Uterus (tissue), 4 donors: Measurements from ENCODE around the gene UBAP1L. TPM values are rescaled to one million over a fixed set of nuclear protein-coding genes. Genes with fewer than 3 reads are reported as not detected.

Experiments
- DNase-seq, 2 donors: peaks; one replicate each; pipeline ENCODE4 v3.0.0-alpha.2; 2019 to 2020
- H3K27ac ChIP-seq, 2 donors: fragments of 200-600 bp; sonication (generic); 1 replicate in 1 of 2; 2 replicates in 1 of 2; pipeline ENCODE4 v1.5.1; 2016 to 2018
- H3K27me3 ChIP-seq, 2 donors: fragments of 200-600 bp; sonication (generic); one replicate each; pipeline ENCODE4 v1.5.1; 2018 to 2019; ENCODE audit warnings: control low read depth in 1 of 2
- H3K36me3 ChIP-seq, 2 donors: fragments of 200-600 bp; sonication (generic); one replicate each; pipeline ENCODE4 v1.5.1; 2019; ENCODE audit warnings: control low read depth in 1 of 2
- H3K4me1 ChIP-seq, 2 donors: fragments of 200-600 bp; sonication (generic); one replicate each; pipeline ENCODE4 v1.5.1; 2018 to 2019; ENCODE audit warnings: control low read depth in 1 of 2
- H3K4me3 ChIP-seq, 2 donors: fragments of 200-600 bp; sonication (generic); 1 replicate in 1 of 2; 2 replicates in 1 of 2; pipeline ENCODE4 v1.5.1; 2018 to 2019; ENCODE audit warnings: mild to moderate bottlenecking in 1 of 2
- H3K9me3 ChIP-seq, 2 donors: fragments of 200-600 bp; sonication (generic); one replicate each; pipeline ENCODE4 v1.5.1; 2019; ENCODE audit warnings: control low read depth in 1 of 2
- POLR2A ChIP-seq, 2 donors: fragments of 450-650 bp; IDR thresholded peaks; one replicate each; pipeline ENCODE4 v1.6.1; 2016; ENCODE audit warnings: antibody characterized with exemption in 2 of 2, mild to moderate bottlenecking in 1 of 2, moderate library complexity in 1 of 2
- intact Hi-C: fragments of 100-400 bp; cut with DNase I; formaldehyde crosslinking; loops from one replicate; pipeline ENCODE4 v1.15.1; 2023; ENCODE audit warnings: low total_unique reads
- total RNA-seq, 4 donors: library from RNA; depleted of rRNA in 3 of 4; stranded (reverse); fragments of >200 nt in 3 of 4; gene quantifications; one replicate each; pipeline versions ENCODE4 v1.1.0 to v1.2.4, GENCODE V29; 2014 to 2023
- TF ChIP-seq, protein P1 (sequence below), 4 experiments: fragments of 200-600 bp in 2 of 4; fragments of 450-650 bp in 2 of 4; sonication (generic) in 2 of 4; IDR thresholded peaks; one replicate each; pipeline ENCODE4 v1.5.1; 2016 to 2019; ENCODE audit warnings: antibody characterized with exemption in 4 of 4, mild to moderate bottlenecking in 2 of 4, moderate library complexity in 1 of 4
- donor health status: DM: yes; HTN: yes; CAD: no.

UBAP1L gene
- total RNA-seq, 4 donors from 2014 or later, result 0.77 to 16.0 (median 3.8) TPM

DNA sequence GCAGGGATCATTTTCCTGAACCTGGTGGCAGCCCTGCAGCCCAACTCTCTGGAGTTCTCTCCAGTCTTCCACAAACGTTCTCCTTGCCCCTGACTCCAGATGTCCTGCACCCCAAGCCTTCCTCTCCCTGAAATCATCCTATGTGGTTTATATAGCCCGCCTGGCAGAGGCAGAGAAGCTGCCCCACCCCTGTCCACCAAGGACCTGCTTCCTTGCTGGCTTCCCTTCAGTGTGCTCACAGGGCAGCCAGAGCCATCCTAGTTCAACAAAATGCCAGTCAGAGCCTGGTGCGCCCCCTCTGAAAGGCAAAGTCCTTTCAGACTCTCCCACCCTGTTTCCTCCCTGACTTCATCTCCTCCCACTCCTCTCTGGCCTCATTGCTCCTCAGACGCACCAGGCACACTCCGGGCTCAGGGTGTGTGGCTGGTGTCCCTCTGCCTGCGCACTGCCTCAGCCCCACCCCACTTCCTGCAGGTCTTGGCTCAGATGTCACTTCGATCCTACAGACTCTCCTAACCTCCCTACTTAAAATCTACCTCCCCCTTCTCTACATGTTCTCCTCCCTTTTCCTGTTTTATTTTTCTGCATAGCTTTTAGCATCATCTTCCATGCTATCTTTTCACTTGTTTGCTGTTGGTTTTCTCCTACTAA is 32.6 kb downstream of the UBAP1L start:
- Histone ChIP-seq H3K4me1 (peaks cover 10 to 21% of the 10 kb centered on the region in 2 donors), H3K27me3 (no peaks in the 10 kb centered on the region), H3K9me3 (no peaks in the 10 kb centered on the region), H3K36me3 (no peaks in the 10 kb centered on the region), H3K27ac (peak overlapping the region; percentile 72 to 74), H3K4me3 (no peak overlapping the region)
- TF ChIP-seq POLR2A (IDR thresholded peaks at IDR 0.05), result peak in 1 of 2 donors; percentile 15
- TF ChIP-seq, protein P1, sequence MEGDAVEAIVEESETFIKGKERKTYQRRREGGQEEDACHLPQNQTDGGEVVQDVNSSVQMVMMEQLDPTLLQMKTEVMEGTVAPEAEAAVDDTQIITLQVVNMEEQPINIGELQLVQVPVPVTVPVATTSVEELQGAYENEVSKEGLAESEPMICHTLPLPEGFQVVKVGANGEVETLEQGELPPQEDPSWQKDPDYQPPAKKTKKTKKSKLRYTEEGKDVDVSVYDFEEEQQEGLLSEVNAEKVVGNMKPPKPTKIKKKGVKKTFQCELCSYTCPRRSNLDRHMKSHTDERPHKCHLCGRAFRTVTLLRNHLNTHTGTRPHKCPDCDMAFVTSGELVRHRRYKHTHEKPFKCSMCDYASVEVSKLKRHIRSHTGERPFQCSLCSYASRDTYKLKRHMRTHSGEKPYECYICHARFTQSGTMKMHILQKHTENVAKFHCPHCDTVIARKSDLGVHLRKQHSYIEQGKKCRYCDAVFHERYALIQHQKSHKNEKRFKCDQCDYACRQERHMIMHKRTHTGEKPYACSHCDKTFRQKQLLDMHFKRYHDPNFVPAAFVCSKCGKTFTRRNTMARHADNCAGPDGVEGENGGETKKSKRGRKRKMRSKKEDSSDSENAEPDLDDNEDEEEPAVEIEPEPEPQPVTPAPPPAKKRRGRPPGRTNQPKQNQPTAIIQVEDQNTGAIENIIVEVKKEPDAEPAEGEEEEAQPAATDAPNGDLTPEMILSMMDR (IDR thresholded peaks at IDR 0.05), result no peak
- DNase-seq, result no peak
- intact Hi-C loops, result loop anchor here (10.0 kb wide), 1 partner anchor 48 kb away; no protein-coding TSS in a partner anchor

DNA sequence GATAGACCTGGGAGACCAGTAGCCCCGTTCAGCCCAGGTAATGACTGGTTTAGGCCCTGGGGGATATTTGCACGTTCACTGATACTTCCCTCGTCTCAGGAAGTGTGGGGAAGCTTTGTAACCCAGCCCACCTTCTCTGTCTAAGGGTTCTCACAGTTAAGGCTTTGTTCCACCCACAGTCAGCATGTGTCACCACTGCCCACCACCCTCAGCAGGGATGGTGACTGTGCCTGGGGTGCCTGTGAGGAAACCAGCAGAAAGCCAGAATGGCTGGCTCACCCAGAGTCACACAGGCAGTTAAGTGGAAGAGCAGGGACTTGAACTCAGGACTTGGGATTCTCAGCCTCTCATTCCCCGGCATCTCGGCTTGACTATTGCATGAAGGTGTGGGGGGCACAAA is 33.2 kb downstream of the UBAP1L start:
- Histone ChIP-seq H3K4me3 (no peak overlapping the region), H3K27ac (peak overlapping the region; percentile 72 to 74), H3K36me3 (no peaks in the 10 kb centered on the region), H3K9me3 (no peaks in the 10 kb centered on the region), H3K4me1 (peaks cover 6 to 21% of the 10 kb centered on the region in 2 donors), H3K27me3 (no peaks in the 10 kb centered on the region)
- intact Hi-C loops, result loop anchor here (10.0 kb wide), 1 partner anchor 47 kb away; no protein-coding TSS in a partner anchor
- TF ChIP-seq, protein P1 (IDR thresholded peaks at IDR 0.05), result no peak
- TF ChIP-seq POLR2A (IDR thresholded peaks at IDR 0.05), result no peak
- no peak for DNase-seq

DNA sequence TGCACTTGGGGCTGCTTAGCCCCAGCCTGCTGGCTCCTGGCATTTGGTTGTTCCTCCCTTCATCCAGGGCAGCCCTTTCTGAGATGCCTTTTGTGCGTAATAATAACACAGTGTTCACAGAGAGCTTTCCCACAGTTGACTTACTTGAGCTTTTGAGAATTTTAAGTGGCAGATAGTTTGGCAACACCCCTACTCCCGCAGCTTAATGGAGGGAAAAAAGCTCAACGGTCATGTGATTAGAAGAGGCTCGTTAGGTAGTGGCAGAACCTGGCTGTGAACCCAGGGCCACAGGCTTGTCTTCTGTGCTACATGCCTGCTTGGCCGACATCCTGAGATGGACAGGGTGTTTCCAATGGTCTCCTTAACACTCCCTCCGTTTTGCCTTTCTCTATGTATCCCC is 33.7 kb downstream of the UBAP1L start:
- Histone ChIP-seq H3K36me3 (no peaks in the 10 kb centered on the region), H3K9me3 (no peaks in the 10 kb centered on the region), H3K4me3 (no peak overlapping the region), H3K27me3 (no peaks in the 10 kb centered on the region), H3K27ac (peak overlapping the region; percentile 72 to 74), H3K4me1 (peaks cover 6 to 25% of the 10 kb centered on the region in 2 donors)
- TF ChIP-seq POLR2A (IDR thresholded peaks at IDR 0.05), result no peak
- TF ChIP-seq, protein P1 (IDR thresholded peaks at IDR 0.05), result no peak
- DNase-seq, result no peak
- intact Hi-C loops, result loop anchor here (10.0 kb wide), 1 partner anchor 46 kb away; no protein-coding TSS in a partner anchor

DNA sequence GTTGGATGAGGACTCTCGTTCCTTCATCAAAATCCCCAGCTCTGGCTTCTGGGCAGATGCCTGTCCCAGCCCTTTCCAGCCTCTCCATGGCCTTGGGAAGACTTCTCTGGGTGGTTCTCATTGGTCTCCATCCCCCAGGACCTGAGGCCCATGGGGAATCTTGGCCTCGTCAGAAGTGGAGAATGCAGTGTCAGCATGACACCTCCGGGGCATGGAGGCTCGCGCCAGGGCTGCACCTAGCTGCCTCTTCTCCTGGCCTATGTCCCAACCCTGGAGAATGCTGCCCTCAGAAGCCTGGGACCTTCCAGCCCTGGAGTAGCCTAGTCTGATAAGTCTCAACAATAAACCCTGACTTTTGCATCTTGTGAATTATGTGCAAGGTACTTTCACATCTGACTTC is 35.4 kb downstream of the UBAP1L start:
- Histone ChIP-seq H3K36me3 (no peaks in the 10 kb centered on the region), H3K4me1 (peaks cover 6 to 25% of the 10 kb centered on the region in 2 donors), H3K27me3 (no peaks in the 10 kb centered on the region), H3K4me3 (no peak overlapping the region), H3K9me3 (no peaks in the 10 kb centered on the region), H3K27ac (no peak overlapping the region)
- intact Hi-C loops, result no loop called here
- DNase-seq, result no peak
- no peak for TF ChIP-seq POLR2A (IDR thresholded peaks at IDR 0.05)
- TF ChIP-seq, protein P1 (IDR thresholded peaks at IDR 0.05), result no peak

DNA sequence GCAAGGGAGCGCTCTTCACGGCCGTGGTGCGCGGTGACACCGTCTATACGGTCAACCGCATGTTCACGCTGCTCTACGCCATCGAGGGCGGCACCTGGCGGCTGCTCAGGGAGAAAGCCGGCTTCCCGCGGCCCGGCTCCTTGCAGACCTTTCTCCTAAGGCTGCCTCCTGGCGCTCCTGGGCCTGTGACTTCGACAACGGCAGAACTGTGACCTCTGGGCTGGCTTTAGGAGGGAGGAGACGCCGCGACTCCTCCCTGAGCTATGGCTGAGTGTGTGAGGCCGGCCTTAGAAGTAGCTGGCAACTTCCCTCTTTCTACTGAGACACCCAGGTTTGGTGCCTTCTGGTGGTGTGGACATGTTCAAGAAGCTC is 37.0 kb downstream of the UBAP1L start:
- peak; percentile 79 to 80 for DNase-seq
- Histone ChIP-seq H3K9me3 (no peaks in the 10 kb centered on the region), H3K27ac (no peak overlapping the region), H3K4me3 (no peak overlapping the region), H3K4me1 (peaks cover 6 to 23% of the 10 kb centered on the region in 2 donors), H3K36me3 (no peaks in the 10 kb centered on the region), H3K27me3 (no peaks in the 10 kb centered on the region)
- intact Hi-C loops, result no loop called here
- no peak for TF ChIP-seq POLR2A (IDR thresholded peaks at IDR 0.05)
- TF ChIP-seq, protein P1 (IDR thresholded peaks at IDR 0.05), result peak; percentile 65 to 84 (median 78)
